ENCODE results near the gene CNMD.
"Not testable (repeated sequence)": the region's sequence is repeated elsewhere in the genome, so short reads cannot be mapped to it uniquely, and the experiment has no call there.

Gene CNMD

GRCh38 chr13:52736891-52737290 lies 2.7 kb downstream of the CNMD start:
- Histone ChIP-seq H3K36me3 (no peaks in the 10 kb centered on the region), H3K27ac (no peak overlapping the region), H3K4me3 (ENCODE audit: low read depth, low read length) (no peak overlapping the region), H3K9me3 (ENCODE audit: severe bottlenecking) (no peaks in the 10 kb centered on the region), H3K27me3 (ENCODE audit: insufficient read depth, low read depth, severe bottlenecking) (no peaks in the 10 kb centered on the region)
- DNase-seq: peak; percentile 25
- TF ChIP-seq CTCF (IDR thresholded peaks at IDR 0.05; ENCODE audit: low read depth, low read length): no peak

- Histone ChIP-seq H3K36me3 (no peaks in the 10 kb centered on the region), H3K27ac (no peak overlapping the region), H3K9me3 (ENCODE audit: severe bottlenecking) (no peaks in the 10 kb centered on the region), H3K4me3 (ENCODE audit: low read depth, low read length) (no peak overlapping the region), H3K27me3 (ENCODE audit: insufficient read depth, low read depth, severe bottlenecking) (no peaks in the 10 kb centered on the region)
- TF ChIP-seq CTCF (IDR thresholded peaks at IDR 0.05; ENCODE audit: low read depth, low read length): no peak
- no peak for DNase-seq
These were observed 5.5 kb downstream of the CNMD start for GRCh38 chr13:52734075-52734623.

- no peaks in the 10 kb centered on the region for H3K9me3 ChIP-seq (ENCODE audit: severe bottlenecking)
- no peak overlapping the region for H3K27ac ChIP-seq
- no peaks in the 10 kb centered on the region for H3K36me3 ChIP-seq
- DNase-seq: no peak
- TF ChIP-seq CTCF (IDR thresholded peaks at IDR 0.05; ENCODE audit: low read depth, low read length): no peak
- H3K4me3 ChIP-seq (ENCODE audit: low read depth, low read length): no peak overlapping the region
- H3K27me3 ChIP-seq (ENCODE audit: insufficient read depth, low read depth, severe bottlenecking): no peaks in the 10 kb centered on the region
These were observed 13.4 kb downstream of the CNMD start for GRCh38 chr13:52726258-52726657.

- no peak overlapping the region for H3K4me3 ChIP-seq (ENCODE audit: low read depth, low read length)
- TF ChIP-seq CTCF (IDR thresholded peaks at IDR 0.05; ENCODE audit: low read depth, low read length): no peak
- no peaks in the 10 kb centered on the region for H3K9me3 ChIP-seq (ENCODE audit: severe bottlenecking)
- DNase-seq: no peak
- no peak overlapping the region for H3K27ac ChIP-seq
- no peaks in the 10 kb centered on the region for H3K36me3 ChIP-seq
- no peaks in the 10 kb centered on the region for H3K27me3 ChIP-seq (ENCODE audit: insufficient read depth, low read depth, severe bottlenecking)
These were observed 14.3 kb downstream of the CNMD start for GRCh38 chr13:52725302-52725701.

GRCh38 chr13:52723181-52723580 lies 16.4 kb downstream of the CNMD start:
- H3K9me3 ChIP-seq (ENCODE audit: severe bottlenecking): no peaks in the 10 kb centered on the region
- H3K27me3 ChIP-seq (ENCODE audit: insufficient read depth, low read depth, severe bottlenecking): no peaks in the 10 kb centered on the region
- H3K27ac ChIP-seq: no peak overlapping the region
- H3K4me3 ChIP-seq (ENCODE audit: low read depth, low read length): no peak overlapping the region
- H3K36me3 ChIP-seq: no peaks in the 10 kb centered on the region
- DNase-seq: no peak
- no peak for TF ChIP-seq CTCF (IDR thresholded peaks at IDR 0.05; ENCODE audit: low read depth, low read length)

- not testable (repeated sequence) for H3K27ac ChIP-seq; DNase-seq; H3K9me3 ChIP-seq (ENCODE audit: severe bottlenecking); H3K36me3 ChIP-seq; H3K27me3 ChIP-seq (ENCODE audit: insufficient read depth, low read depth, severe bottlenecking); H3K4me3 ChIP-seq (ENCODE audit: low read depth, low read length)
These were observed 18.3 kb downstream of the CNMD start for GRCh38 chr13:52721356-52721755.

- H3K27ac ChIP-seq; H3K4me3 ChIP-seq (ENCODE audit: low read depth, low read length); H3K27me3 ChIP-seq (ENCODE audit: insufficient read depth, low read depth, severe bottlenecking); H3K9me3 ChIP-seq (ENCODE audit: severe bottlenecking); H3K36me3 ChIP-seq; DNase-seq: not testable (repeated sequence)
These were observed 18.7 kb downstream of the CNMD start for GRCh38 chr13:52720904-52721303.
